B cell (primary cell): ENCODE data around the gene ORM1.

Experiments
- EZH2 ChIP-seq: IDR thresholded peaks from 2 replicates; pipeline ENCODE4 v1.6.1; 2012; ENCODE audit warnings: borderline replicate concordance, low read depth, mild to moderate bottlenecking, moderate library complexity, low read length; ENCODE audit not compliant: insufficient read depth, poor library complexity, severe bottlenecking
- TF ChIP-seq, protein P1 (sequence below): fragments of 200-600 bp; IDR thresholded peaks from one replicate; pipeline ENCODE4 v1.8.0; 2022; ENCODE audit warnings: antibody characterized with exemption, mild to moderate bottlenecking

DNA sequence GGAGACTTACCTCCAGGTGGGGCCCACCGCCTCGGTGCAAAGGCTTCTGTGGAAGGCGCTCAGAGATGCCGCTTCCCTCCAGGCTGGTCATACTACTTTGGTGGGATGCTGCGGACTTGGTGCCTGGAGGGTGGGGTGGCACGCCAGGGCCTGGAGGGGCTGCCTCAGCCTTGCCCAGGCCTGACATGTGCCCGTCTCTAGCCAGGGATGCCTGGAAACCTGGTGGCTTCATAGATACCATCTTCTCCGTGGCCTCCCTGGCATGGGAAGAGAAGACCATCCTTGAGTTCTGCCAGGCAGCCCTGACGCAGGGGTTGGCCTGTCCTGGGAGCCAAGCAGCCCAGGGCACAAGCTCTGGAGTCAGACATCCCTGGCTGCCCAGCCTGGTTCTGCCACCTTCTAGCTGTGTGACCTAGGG, 35.0 kb downstream of the ORM1 start:
- TF ChIP-seq, protein P1, sequence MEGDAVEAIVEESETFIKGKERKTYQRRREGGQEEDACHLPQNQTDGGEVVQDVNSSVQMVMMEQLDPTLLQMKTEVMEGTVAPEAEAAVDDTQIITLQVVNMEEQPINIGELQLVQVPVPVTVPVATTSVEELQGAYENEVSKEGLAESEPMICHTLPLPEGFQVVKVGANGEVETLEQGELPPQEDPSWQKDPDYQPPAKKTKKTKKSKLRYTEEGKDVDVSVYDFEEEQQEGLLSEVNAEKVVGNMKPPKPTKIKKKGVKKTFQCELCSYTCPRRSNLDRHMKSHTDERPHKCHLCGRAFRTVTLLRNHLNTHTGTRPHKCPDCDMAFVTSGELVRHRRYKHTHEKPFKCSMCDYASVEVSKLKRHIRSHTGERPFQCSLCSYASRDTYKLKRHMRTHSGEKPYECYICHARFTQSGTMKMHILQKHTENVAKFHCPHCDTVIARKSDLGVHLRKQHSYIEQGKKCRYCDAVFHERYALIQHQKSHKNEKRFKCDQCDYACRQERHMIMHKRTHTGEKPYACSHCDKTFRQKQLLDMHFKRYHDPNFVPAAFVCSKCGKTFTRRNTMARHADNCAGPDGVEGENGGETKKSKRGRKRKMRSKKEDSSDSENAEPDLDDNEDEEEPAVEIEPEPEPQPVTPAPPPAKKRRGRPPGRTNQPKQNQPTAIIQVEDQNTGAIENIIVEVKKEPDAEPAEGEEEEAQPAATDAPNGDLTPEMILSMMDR = no peak
- TF ChIP-seq EZH2 = no peak
